T-helper 9 cell (primary cell): ENCODE data around the gene ARL4C.
"Not testable (repeated sequence)": the region's sequence is repeated elsewhere in the genome, so short reads cannot be mapped to it uniquely, and the experiment has no call there.

Experiments
- DNase-seq: peaks from one replicate; pipeline ENCODE4 v3.0.0-alpha.2; 2020

ARL4C gene

DNA sequence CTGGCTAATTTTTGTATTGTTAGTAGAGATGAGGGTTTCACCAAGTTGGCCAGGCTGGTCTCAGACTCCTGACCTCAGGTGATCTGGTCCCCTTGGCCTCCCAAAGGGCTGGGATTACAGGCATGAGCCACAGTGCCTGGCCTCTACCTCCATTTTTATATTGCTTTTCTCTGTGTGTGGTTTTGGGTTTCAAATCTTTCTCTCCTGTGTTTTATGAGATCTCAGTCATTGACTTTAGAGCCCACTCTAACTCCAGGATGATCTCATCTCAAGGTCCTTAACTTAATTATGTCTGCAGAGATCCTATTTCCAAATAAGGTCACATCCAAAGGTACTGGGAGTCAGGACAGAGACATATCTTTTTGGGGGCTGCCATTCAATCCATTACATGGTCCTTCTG is 24.7 kb downstream of the ARL4C start:
- no peak for DNase-seq

DNA sequence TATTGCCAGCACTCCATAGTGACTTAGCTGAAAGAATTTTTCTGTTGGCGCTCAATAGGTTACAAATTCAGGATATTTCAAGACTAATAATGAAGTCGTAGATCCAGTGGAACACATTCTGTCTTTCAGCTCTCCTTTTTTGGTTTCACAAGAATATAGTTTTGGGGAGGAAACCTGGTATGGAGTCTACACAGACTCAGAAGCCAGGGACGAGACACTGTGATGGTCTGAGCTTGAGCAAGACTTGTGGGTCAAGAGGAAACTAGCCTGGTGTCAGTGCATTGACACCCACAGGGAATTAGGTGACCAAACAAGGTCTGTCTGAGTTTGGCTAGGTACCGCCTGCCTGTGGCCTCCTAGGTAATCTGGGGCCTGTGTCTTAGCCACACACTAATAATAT is 26.9 kb downstream of the ARL4C start:
- no peak for DNase-seq

DNA sequence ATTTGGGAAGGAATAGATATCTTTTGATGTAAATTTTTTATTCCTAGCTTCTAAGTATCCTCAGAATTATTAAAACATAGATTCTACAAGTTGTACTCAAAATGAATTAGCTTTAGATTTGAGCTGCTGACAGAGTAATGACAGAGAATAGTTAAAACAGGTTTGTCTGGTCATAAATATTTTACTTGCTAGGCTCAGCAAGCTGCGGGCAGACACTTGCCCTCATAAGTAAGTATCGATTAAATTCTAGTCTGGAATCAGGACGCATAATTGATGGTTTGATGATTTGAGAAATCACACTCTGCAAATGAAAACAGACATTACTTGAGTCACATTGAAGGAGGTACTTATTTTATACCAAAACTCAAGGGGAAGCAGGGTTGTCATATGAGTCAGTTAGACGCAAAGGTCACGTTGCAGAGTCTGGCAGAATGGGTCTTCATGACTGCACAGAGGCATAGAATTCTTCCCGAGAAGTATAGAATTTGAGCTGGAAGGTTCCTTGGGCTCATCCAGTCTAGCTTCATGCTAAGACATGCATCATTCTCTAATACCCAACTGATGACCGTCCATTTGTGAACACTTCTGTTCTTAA is 27.5 kb downstream of the ARL4C start:
- no peak for DNase-seq

DNA sequence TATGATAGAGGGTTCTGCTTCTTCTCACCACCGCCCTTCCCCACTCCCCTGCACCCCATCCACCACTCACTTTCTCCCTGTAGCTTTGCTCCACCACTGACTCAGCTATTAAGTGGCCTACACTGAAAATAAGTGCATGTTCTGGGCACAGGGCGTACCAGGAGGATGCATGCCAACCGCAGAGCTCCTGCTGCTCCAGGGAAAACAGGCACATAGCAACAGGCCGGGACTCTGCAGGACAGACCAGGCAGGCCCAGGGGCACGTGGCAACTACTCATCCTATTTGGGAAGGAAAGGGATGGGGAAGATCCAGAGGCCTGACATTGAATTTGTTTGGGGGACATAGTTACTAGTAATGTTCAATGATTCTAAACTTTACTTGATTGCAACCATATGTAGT is 28.4 kb downstream of the ARL4C start:
- no peak for DNase-seq

DNA sequence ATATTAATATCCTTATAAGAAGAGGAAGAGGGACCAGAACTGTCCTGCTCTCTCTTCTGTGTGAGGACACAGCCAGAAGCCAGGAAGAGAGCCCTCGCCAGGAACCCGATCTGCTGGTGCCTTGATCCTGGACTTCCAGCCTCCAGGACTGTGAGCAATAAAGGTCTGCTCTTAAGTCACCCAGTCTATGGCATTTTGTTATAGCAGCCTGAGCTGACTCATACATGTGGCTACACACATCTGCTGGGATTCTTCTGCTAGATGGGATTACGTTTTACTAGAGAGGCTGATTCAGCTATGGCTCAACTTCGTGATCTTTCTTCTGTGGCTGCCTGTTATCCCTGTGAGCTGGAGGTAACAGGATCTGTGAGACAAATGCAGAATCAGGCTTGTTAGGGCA is 29.6 kb downstream of the ARL4C start:
- no peak for DNase-seq

DNA sequence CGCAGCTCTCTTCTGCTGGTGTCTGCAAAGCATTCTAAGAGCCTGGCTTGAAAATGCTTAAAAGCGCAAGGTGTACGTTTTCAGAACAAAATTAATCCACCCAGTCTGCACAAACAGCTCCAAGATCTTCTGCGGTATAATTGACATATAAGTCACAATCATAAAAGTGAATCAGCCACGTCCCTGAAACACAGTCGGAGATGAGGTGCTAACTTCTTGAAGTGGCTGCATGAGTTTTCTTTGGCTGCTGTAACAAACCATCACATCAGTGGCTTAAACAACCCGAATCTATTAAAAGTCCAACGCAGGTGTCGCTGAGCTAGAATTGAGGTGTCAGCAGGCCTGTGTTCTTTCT is 32.6 kb downstream of the ARL4C start:
- no peak for DNase-seq

DNA sequence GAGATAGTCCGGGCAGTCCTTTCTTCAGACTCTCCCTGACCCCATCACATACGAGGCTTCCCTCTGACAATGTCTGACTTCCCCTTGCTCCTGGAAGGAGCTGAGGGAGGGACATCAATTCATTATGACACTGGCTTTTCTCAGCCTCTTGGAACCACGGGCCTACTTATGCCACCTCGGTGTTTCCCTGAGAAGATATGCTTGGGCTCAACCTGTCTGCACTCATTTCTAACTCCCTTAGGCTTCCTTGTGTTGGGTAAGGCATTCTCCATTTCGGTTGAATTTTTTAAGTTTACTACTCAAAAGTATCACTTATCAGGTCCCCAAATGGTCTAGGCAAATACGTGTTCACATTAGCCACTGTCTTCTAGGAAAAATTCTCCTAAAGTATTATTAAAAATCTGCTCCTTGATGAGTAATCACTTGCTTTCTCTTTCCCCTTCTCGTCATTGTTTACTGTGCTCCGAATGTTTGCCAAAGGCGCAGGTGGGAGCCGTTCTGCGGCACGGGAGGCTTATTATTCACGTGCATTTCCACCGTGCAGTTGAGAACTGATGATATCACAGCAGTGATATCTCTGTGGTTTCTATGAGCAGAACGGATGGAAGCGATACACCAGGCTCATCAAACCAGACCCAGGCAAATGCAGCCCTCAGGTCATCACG is 33.1 kb downstream of the ARL4C start:
- DNase-seq: peak; percentile 58

DNA sequence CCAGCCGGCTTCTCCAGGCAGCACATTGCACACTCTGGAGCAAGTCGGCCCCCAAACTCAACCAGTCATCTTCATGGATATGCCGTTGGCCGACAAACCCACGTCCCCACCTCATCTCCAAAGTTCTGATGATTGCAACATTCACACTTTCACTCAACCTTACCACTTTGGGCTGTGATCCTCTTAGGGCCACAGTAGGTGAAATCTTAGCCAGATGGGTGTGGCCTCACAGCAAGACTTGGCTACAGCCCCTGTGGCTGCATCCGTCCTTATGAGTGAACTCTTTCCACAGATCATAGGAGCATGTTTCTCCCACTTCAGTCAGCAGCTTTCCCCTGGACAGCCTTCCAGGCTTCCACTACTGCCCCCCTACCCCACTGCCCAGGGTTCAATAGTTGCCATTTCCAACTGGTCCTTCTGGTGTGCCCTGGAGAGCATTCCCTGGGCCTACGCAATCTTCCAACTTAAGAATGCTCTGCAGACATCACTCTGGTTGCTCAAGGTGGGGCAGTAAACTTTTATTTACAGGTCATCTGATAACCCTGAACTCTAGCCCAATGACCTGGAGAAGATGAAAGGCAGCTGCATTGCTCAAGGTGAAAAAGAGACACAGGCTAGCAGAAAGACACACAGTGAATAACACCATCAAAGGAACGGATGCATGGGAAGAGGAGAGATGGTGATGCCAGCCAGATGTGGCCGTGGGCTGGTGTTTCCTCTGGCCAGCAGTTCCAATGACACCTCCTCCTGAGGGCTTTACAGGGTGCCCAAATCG is 34.5 kb downstream of the ARL4C start:
- no peak for DNase-seq

DNA sequence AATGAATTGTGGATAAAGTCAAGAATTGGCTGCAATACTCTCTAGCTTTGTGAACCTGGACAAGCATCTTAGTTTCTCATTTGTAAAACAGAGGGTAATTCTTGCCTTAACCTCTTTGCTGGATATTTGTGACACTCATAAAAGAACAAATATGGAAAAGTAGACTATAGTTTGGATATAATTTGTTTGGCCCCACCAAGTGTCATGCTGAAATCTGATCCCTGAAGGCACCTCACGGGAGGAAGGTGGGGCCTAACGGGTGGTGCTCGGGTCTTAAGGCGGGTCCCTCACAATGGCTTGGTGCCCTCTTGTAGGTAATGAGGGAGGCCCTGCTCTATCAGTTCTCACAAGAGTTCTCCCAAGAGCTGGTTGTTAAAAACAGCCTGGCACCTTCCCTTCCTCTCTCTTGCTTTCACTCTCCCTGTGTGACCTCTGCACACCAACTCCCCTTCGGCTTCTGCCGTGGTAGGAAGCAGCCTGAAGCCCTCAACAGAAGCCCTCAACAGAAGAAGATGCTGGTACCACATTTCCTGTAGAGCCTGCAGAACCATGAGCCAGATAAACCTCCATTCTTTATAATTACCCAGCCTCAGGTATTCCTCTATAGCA is 37.4 kb downstream of the ARL4C start:
- DNase-seq: no peak

DNA sequence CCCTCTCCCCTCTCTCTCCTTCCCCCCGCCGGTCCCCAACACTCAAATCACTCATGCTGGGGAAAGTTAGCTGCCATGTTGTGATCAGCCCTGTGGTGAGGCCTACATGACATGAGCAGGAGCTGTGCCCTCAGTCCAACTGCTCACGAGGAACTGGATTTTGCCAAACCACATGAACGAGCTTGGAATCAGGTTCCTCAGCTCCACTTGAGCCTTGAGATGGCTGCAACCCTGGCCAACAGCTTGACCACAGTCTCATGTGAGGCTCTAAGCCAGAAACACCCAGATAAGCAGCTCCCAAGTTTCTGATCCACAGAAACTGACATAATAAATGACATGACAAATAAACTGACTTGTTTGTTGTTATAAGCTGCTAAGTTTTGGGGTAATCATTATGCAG is 38.4 kb downstream of the ARL4C start:
- no peak for DNase-seq

DNA sequence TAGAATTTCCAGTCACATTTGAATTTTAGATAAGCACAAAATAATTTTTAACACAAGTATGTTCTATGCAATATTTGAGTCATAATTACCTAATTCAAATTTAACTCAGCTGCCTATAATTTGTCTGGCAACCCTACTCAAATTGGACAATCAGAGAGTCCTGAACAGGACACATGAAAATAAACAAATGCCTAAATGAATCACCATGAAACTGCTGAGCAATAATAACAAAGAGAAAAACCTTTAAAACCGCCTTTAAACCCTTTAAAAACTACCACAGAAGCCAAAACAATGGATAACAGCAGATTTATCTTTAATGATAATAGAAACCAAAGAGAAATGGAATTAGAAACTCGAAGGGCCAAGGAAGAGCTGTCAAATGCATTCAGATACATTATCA is 39.5 kb downstream of the ARL4C start:
- no peak for DNase-seq

DNA sequence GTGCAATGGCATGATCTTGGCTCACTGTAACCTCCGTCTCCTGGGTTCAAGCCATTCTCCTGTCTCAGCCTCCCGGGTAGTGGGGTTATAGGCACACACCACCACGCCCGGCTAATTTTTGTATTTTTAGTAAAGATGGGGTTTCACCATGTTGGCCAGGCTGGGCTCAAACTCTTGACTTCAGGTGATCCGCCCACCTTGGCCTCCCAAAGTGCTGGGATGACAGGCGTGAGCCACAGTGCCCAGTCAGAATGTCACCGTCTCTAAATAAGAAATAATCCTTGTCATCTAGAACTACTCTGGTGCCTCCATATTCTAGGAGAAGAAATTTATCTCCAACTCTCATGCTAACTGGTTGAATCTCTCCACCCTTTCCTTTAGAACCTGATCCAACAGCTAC is 41.6 kb downstream of the ARL4C start:
- not testable (repeated sequence) for DNase-seq

DNA sequence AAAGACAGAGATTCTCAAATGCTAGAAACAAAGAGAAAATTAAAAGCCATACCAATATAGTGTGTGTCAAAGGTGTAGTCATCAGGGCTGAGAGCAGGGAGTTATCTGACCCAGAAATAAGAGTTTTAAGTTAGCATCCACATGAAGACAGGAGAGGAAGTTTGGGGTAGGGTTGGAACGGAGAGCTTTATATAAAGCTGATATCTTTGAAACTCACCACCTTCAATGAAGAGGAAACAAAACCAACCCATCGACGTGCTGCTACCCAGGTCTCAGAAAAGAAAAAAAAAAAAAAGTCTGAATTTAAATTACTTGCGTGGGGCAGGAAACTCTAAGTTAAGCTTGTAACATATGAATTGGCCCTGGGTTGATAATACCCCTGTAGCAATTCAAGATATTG is 42.4 kb downstream of the ARL4C start:
- no peak for DNase-seq

DNA sequence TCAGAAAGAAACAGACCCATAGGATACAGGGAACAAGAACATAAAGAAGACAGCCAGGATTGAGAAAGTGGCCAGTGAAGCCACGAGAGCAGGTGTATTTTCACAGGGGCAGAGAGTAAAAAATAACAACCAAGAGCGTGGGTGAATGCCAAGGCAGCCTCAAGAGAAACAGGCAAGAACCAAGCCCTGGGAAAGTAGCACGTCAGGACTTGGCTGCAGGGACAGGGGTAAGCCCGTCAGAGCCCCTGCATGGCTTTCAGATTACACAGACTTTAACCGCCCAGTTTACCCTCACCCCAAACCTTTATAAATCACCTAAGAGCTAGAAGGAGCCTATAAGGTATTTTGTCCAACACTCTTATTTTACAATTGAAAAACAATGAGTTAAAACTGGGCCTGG is 43.7 kb downstream of the ARL4C start:
- DNase-seq: no peak

DNA sequence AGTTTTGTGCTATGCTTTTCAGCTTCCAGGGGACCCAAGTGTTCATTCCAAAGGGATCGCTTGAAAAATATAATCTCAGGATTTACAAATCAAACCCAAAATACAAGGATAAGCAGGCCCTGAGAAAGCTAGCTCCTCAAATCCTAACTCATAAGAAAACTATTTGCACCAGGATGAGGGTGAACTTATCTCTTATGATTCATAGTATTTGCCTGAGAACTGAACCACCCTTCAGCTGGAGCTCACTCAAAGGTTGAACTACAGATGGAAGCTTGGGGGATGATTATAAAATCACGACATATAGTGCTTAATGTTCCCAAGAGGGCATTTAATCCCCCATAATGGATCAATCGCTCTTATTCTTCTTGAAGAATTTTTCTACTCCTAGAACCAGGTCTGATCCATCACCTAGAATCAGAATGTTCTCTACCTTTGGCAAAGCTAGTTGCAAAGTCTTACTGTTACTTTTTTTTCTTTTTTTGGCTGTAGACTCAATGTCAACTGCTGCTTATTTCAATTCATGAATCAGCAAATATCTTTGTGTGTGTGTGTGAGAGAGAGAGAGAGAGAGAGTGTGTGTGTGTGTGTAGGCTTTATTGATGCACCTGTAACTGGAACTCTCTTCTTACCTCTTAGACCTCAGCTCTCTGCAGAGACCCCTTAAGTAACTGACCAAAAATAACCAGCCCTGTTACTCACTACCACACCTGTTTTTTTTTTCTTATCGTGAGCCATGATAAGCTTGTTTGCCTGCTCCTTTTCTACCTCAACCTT is 44.8 kb downstream of the ARL4C start:
- no peak for DNase-seq

DNA sequence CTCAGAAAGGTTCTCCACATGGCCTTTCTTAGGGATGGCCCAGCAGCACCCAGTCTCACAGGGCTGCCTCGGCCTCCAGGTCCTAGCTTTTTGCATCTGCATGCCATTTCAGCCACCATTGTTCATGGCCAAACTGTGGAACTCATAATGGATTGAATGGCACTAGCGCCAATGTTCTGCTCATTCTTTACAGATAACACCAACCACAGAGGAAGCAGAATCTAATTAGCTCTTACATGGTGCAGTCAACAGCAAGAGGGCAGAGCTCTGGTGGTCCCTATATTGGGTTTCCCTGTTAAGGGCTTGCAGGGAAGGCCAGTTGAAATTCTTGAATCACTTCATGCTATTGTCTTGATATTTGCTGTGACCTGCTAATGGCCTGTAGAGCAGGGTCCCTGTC is 45.6 kb downstream of the ARL4C start:
- DNase-seq: no peak

DNA sequence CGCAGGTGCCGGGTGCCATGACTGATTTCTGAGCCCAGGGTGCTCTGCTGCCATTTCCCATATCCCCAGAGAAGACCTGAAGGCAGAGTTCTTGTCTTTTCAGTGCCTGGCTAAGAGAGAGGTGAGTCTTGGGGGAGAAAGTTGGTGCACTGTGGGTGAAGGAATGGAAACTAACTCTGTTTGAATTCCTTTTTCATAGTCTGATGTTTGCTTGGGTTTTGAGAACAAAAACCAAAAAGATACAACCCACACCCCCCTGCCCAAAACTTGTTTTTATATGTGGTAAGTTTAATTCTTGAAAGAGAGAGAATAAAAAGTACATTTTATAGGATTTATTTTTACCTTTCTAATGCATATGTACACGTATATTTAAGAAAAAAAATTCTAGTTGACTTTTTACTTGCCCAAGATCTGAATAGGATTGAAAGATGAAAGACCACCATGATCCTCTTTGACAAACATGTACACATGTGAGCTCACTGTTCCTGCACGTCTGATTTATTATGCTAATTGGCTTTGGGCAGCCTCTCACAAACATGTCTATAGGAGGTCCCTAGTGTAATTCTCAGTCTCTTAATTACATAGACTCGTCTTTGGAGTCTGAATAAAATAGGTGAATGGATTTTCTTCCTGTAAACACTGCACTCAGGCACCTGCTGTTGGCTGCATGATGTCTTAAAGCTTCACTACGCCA is 46.3 kb downstream of the ARL4C start:
- DNase-seq: no peak

DNA sequence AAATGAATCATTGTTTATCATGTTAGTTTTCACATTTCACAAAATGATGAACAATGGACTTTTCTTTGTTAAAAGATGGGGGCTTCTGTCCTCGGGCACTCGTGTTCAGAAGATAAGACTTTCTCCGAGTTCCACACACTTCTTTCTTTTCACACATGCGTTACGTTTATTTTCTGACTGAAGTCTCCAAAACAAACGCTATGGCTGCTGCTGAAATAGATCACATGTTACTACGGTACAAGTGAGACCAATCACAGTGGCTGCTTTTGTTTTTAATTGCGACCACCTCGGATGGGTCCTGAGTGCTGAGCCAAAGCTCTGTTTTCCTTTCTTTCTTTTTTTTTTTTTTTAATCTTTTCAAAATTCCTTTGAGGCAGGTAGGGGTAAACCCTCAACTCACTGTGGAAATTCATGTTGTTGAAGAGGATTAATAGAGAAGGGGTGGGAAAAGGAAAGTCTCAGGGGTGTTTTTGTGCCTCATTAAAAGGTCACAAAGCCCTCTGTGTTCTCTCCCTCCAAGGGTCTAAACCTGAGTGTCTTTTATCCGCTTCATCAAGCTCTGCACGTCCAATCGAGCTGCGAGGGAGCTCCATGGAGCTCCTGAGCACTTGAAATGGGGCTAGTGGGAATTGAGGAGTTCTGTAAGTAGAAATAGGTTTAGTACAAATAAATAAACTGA is 48.2 kb downstream of the ARL4C start:
- DNase-seq: no peak

DNA sequence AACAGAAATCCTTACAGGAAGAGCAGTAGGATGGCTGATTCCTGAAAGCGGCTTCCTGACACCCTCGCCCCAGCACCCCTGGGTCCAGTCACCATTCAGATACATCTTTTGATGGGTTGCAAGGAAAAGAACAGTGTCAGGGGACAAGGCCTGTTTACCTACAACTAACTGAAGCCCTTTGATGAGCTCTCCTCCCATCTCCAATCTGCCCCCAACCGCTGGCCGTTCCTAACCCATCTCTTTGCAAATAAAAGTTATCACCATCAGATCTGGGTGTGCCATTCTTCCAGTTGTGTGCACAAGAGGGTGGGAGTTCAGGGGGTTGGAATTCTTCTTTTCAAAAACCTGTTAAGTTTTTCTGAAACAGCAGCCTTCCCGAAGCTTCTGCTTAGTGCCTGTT is 48.9 kb downstream of the ARL4C start:
- no peak for DNase-seq

DNA sequence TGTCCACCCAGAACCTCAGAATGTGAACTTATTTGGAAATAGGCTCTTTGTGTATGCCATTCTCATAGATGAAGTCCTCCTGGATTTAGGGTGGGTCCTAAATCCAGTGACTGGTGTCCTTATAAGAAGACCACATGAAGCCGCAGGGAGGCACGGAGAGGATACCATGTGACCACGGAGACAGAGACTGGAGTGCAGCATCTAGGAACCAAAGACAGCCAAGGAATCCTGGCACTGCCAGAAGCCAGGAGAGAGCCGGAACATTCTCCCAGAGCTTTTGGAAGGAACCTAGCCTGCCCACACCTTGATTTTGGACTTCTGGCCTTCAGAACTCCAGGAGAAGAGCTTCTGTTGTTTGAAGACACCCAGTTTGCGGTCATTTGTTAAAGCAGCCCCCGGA is 49.7 kb downstream of the ARL4C start:
- no peak for DNase-seq

DNA sequence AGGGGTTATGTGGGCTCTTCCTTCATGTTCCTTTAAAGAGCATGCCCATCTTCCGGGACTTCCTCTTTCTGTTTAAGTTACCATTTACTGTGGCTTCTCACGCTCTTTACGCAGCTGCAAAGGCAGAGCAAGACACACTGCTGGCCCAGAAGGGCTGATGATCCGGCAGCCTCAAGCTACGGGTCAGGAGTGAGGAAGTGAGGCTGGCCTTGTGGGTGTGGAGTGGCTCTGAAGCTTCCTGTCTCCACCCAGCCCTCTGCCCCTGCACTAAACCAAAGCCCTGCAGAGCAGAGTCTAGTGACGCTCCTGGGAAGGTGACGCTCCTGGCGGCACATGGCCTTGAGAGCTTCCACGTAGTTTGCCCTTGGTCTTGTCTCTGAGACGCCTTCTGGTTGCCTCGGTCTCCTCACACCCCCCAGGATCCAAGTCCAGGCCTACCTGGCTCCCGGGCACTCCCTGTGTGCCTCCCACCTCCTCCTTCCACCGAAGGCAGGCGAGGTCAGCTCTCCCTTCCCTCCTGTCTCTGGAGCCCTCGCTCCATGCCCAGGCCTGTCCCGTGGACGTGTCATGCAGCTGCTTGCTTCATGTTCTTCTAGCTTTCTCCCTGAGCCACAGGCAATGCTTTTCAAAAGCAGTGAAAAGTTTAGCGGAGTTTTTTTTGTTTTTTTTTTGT is 50.3 kb downstream of the ARL4C start:
- DNase-seq: peak; percentile 66
